Activated gamma-delta T cell treated with anti-CD3 and anti-CD28 coated beads, Interleukin-2, amount 50 U/mL, for 16 hours (primary cell): ENCODE results near the gene CTSO.
"Not testable (repeated sequence)": the region's sequence is repeated elsewhere in the genome, so short reads cannot be mapped to it uniquely, and the experiment has no call there.

Experiments used
- DNase-seq: peaks from one replicate; pipeline ENCODE4 v3.0.0-alpha.2; 2020; ENCODE audit warnings: low read depth

Gene CTSO

DNA sequence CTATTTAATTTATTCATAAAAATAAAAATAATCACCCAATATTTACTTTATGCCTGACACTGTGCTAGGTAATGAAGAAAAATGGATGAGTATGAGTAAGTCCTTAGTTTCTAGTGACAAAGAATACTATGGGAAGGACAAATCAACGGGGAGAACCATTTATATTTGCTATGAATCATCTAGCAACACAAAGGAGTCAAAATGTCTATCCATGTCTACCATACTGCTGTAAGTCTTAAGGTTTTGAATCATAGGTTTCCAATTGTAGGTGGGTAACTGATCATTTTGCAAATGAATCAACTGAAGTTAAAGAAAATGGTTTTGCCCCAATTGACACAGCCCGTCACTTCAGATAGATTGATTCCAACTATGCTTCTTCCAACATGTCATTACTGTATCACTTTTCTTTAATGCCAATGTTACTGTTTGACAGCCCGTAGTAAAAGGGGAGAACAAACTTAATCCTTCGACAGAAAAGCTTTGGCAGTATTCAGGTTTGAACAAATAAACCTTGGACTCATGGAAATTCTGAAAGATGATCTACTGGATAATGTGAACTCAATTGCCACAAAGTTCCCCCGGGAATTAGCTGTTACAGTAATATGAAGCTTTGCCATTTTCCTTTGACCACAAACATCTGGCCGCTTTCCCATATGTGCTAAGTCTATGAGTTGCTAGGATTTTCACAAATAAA lies 47.0 kb downstream of the CTSO start:
- DNase-seq: no peak

DNA sequence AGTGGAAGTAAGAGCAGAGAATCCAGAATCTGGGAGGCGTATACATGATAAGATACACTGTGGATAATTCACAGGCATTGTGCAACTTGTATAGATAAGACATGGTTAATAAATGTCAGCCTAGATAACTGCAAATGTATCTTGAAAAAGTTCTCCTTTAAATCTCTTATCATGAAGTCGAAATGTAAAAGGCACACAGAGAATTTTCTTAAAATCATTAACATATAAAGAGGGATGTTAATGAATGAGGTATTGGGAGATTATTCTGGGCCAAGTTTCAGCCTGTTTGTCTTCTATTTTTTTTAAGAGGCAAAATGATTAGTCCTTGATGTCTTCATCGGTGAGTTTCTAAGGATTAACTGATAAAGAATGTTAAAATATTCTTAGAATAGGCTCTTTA lies 49.3 kb downstream of the CTSO start:
- DNase-seq: no peak

GRCh38 chr4:155903453-155903852 lies 50.2 kb downstream of the CTSO start, which contains the start of gene TDO2:
Gene TDO2, plus strand, starts transcription at chr4:155903696. Its CDS starts 63 bp downstream, at chr4:155903759.
- DNase-seq: no peak

DNA sequence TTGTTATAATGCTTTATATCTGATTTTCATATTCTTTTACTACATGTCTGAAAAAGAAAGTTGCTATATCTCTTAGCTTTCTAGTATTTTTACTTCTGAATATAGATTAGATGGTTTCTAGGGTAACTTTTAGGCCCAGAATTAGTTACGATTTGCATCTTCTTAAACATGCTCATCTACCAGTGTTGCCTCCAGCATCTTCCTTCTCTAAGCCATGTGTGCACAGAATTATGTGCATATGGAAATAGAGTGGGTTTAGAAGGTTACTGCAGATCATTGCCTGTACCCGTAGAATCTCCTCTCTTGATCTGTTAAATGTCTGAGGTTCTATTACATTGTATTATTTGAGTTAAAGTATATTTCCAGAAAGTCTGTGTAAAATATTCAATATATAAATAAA lies 52.7 kb downstream of the CTSO start:
- no peak for DNase-seq

DNA sequence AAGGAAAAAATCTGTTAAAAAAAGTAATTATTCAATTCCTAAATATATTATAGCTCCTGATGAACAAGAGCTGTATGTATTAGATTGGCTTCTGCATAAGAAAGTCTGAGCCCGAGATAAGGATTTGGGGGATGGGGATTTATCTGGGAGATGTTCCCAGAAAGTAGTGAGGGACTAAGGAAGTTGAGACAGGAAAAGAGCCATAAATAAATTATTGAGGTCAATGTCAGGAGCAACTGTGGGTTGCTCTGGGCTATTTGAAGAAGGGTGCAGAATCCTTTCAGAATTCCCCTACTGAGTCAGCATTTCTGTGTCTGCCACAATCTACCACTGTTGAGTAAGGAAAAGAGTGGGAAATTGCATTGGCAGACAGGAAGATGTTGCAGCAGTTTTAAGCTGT lies 53.3 kb downstream of the CTSO start:
- no peak for DNase-seq

DNA sequence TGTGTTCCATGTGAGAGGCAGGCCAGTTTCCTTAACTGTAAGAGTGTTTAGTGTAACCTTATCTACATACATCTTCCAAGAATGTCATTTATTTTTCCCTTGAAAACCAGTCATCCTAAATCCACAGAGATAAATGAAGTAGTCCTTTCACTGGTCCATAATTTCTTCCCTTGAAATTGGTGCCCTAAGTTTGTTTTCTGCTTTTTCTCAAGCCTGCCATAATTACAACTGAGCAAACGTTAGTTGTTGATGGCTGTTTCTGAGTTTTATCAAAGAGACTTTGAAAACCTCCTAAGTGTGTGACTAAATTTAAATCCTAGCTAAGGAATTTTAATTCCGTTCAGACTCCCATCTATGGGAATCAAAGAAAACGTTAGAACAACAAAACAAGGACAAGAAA lies 53.8 kb downstream of the CTSO start:
- no peak for DNase-seq

- not testable (repeated sequence) for DNase-seq
These were observed 55.3 kb downstream of the CTSO start for GRCh38 chr4:155898371-155898770.

- DNase-seq: no peak
These were observed 62.6 kb downstream of the CTSO start for GRCh38 chr4:155891058-155891457.

- DNase-seq: no peak
These were observed 63.7 kb downstream of the CTSO start for GRCh38 chr4:155889946-155890345.

DNA sequence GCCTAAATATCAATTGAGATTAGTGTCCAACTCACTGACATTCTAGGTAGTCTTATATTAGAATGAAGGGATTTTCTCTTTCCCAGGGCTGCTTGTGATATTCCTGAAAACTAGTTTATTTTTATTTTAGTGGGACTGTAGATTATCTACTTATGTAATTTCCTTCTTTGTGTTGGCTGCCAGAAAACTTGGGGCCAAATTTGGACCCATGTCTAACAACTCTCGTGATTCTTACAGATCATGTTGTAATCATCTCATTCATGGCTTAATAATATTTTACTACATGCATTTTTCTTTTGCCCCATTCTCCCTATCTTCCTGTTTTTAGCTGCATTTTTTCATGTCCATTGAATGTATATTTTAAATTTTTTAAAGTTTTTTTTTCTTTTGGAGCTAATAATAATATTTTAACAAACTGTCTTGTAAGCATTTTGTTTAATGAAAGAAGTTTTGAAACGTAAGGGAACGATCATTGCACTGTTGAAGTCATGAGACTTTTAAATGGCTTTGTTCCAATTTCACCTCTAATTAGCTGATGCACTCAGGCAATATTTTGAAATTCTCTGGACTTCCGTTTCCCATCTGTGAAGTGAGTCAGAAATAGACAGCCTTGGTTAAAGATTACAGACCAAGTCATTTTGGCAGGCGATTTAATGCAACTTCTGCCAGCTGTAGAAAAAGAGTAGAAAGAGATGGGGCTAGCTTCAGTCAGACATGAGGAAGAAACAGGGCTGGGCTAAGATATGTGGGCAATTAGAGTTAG lies 64.5 kb downstream of the CTSO start:
- no peak for DNase-seq

DNA sequence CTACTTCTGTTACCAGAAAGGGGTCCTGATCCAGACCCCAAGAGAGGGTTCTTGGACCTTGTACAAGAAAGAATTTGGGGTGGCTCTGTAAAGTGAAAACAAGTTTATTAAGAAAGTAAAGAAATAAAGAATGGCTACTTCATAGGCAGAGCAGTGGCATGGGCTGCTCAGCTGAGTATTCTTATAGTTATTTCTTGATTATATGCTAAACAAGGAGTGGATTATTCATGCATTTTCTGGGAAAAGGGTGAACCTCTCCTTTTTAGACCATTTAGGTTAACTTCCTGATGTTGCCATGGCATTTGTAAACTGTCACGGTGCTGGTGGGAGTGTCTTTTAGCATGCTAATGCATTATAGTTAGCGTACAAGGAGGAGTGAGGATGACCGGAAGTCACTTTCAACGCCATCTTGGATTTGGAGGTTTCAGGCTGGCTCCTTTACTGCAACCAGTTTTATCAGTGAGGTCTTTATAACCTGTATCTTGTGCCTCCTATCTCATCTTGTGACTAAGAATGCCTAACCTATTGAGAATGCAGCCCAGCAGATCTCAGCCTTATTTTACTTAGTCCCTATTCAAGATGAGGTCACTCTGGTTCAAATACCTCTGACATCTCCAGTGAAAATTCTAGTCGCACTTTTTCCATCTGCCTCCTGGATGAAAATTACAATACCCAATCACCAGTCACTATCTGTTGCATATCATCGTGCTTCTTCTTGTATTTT lies 65.7 kb downstream of the CTSO start:
- DNase-seq: no peak

GRCh38 chr4:155887045-155887444 lies 66.6 kb downstream of the CTSO start:
- DNase-seq: no peak

DNA sequence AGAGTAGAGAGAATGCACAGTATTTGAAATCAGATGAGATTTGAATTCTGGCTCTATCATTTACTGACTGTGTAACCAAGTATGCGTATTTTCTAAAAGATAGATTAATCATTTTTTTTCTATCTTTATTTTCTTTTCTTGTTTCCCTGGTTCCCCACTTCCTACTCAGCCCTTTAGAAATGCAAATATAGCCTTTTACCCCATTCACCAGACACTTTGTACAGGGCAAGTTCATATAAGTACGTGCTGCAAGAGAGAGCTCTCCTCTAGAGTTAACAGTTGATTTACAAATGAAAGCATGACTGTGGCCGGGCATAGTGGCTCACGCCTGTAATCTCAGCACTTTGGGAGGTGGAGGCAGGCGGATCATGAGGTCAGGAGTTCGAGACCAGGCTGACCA lies 68.0 kb downstream of the CTSO start:
- DNase-seq: no peak

- DNase-seq: no peak
These were observed 69.8 kb downstream of the CTSO start for GRCh38 chr4:155883895-155884294.

- no peak for DNase-seq
These were observed 72.1 kb downstream of the CTSO start for GRCh38 chr4:155881555-155881954.

DNA sequence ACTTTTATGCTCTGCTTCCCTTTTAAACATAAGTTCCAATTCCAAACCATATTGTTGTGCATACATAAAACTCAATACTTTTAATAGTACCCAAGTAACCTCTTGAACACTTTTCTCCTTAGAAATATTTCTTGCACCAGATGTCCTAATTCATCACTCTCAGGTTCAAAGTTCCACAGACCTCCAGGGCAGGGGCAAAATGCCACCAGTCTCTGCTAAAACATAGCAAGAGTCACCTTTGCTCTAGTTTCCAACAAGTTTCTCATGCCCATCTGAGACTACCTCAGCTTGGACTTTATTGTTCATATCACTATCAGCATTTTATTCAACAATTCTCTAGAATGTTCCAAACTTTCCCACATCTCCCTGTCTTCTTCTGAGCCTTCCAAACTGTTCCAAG lies 73.9 kb downstream of the CTSO start:
- DNase-seq: no peak

- DNase-seq: no peak
These were observed 75.1 kb downstream of the CTSO start for GRCh38 chr4:155878611-155879010.

DNA sequence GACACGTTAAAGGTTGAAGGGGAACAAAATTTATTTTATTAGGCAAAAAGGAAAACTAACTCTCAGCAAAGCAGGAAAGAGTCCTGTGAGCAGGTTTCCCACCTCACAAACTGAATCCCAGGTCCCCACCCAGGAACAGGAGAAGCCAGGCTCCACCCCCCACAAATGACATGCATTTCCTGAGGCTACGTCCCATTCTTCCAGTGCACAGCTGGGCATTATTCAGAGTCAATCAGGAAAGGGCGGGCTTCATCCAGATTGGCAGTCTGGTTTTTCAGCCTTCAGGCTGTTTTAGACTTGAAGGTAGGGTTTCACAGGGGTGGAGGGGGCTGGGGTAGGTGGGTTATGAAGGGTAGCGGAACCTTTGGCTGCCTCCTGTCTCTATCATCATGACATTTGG lies 75.7 kb downstream of the CTSO start:
- no peak for DNase-seq

- no peak for DNase-seq
These were observed 77.8 kb downstream of the CTSO start for GRCh38 chr4:155875878-155876277.
